Stromal cell of bone marrow (primary cell): ENCODE results near the gene KCNH1.

Source experiments
- DNase-seq: peaks from one replicate; pipeline ENCODE4 v3.0.0-alpha.2; 2012; ENCODE audit warnings: low read depth

The KCNH1 gene

GRCh38 chr1:210814382-210815123 lies 319.4 kb downstream of the KCNH1 start:
- DNase-seq = no peak

DNA sequence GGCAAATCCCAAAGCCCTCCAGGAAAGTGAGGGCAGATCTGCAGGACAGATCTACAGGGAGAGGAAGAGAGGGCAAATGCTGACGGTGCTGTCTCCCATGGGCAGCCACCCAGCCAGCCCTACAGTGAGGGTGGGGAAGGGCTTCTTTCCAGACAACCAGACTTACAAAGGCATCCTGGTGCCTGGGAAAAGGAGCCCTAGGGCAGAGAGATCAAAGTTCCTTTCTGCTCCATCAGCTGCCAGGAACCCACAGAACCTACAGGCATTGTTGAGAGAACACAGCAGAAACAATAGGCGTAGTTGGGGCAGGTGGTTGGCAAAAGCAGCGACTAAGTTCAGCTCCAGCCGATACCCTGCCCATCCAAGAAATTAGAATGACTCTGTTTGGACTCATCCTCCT lies 332.4 kb downstream of the KCNH1 start:
- DNase-seq = no peak

DNA sequence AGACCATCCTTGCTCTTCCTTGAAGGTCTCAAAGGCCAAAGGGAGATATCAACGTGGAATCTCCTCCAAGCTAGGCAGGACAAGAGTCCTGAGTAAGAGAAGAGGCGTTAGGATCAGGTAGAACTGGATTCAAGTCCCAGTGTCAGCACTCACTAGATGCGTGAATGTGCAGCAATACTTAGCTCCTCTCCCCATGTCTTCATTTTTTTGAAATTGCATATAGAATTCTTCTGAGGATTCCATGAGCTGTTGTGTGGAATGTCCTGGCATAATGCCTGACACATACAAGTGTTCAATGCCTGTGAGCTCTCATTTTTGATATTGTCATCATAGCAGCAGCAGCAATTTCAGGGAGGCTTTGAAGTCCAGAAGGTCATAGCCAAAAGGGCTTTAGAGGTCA lies 333.2 kb downstream of the KCNH1 start:
- DNase-seq = no peak

DNA sequence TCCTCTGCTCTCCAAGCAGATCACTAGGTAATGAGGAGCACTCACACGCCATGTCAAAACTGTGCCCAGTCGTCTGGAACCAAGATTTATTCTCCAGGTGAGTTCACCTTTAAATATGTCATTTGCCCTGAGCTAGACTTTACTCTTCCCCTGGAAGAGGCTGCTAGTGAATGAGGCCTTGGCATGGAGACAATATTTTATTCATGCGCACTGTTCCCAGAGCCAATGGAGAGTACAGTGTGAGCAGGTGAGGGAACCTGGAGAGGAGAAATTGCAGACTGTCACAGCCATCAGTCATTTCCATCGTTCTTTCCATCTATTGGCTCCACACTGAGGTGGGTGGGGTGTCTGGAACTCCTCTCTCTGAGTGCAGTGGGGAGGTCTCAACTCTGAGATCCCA lies 333.6 kb downstream of the KCNH1 start:
- no peak for DNase-seq

GRCh38 chr1:210797422-210797821 lies 336.5 kb downstream of the KCNH1 start:
- no peak for DNase-seq

GRCh38 chr1:210796421-210796820 lies 337.5 kb downstream of the KCNH1 start:
- no peak for DNase-seq

DNA sequence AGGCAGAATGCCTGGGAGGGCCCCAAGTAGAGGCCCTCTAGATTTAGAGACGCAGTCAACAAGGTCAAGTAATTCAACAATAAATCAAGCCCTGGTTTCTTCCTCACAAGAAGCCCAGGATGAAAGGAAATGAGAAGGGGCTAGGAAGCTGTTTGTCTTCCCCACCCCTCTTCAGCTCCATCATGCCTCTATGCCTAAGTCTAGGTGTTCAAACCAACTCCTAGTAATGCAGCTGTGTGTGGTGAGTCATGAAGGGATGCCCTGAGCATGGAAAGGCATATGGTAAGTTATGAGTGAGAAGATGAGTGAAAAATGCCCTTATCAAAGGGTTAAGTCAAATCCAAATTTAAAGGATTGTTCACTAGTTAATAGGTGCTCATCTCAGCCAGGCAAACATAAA lies 339.5 kb downstream of the KCNH1 start:
- DNase-seq = no peak

GRCh38 chr1:210792250-210793102 lies 341.5 kb downstream of the KCNH1 start:
- DNase-seq = peak; percentile 74

GRCh38 chr1:210790196-210790595 lies 343.8 kb downstream of the KCNH1 start:
- no peak for DNase-seq

GRCh38 chr1:210787800-210788199 lies 346.1 kb downstream of the KCNH1 start:
- no peak for DNase-seq

DNA sequence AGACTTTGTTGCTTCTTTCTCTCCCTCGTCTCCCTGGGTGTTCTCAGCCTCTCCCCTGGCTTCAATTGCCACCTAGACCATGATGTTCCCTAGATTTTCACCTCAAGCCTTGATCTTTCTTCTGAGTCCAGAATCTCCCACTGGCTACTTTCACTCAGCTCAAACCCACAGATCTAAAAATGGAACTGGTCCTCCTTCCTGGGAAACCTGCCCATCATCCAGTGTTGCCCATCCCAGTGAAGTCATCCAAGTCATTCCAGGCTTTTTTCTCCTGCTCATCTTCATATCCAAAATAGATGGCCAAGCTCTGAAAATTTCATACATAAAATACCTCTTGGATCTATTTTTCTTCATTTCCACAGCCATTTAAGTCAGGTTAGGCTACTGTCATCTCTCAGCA lies 347.4 kb downstream of the KCNH1 start:
- no peak for DNase-seq

- no peak for DNase-seq
Observed at GRCh38 chr1:210783925-210784324, 350.0 kb downstream of the KCNH1 start.

DNA sequence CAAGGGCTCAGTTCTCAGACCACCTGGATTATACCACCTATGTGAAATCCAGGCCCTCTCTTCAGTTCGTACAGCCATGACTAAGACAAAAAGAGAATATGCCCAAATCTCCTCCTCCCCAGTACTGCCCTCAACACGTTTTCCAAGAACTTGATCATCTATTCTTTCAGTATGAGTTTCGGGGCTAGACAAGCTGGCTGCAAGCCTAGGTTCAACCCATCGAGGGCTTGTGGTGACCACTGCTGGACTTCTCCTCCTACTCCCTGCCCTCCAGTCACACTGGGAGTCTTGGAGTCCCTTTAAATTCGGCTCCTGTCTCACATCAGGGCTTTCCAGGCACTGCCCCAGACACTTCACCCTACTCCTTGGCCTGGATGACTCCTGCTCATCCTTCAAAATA lies 352.3 kb downstream of the KCNH1 start:
- no peak for DNase-seq

DNA sequence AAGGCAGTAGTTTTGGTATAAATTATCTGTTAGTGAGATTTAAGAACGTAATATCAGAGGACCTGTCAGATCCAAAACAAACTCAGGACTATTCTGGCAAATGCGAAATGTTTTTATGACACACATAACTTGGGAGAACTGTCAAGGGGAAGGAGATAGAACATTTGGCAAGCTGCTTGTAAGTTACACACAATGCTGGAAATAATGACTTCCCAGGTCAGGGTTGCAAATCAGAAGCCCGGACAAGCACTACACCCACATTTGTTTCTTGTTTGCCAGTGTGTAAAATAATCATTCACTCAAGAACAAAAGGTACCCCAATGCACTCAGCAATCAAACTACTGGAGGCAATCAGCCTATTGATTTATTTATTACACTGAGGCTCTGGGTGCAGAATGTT lies 354.7 kb downstream of the KCNH1 start:
- DNase-seq = no peak

GRCh38 chr1:210777914-210778313 lies 356.0 kb downstream of the KCNH1 start:
- DNase-seq = no peak

GRCh38 chr1:210776712-210777111 lies 357.2 kb downstream of the KCNH1 start:
- no peak for DNase-seq

- DNase-seq = no peak
Observed at GRCh38 chr1:210775289-210775688, 358.7 kb downstream of the KCNH1 start.

DNA sequence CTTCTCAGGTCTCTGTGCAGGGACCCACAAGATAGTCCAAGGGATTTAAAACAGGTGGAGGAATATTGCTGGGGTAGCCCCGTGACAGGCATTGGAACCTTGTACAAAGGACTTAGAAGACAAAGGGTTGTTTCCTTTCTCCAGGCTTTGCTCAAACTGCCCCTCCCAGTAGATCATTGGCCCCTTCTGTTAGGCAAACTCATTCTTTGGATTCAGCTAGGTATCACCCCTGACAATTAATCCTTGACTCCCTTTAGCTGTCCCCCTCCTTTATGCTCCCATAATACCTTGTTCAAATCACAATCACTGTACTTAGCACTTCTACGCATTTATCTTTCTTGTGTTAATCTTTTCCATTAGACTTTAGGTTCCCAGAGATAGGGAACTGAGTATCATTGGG lies 360.5 kb downstream of the KCNH1 start:
- DNase-seq = no peak

- no peak for DNase-seq
Observed at GRCh38 chr1:210771131-210771530, 362.8 kb downstream of the KCNH1 start.

DNA sequence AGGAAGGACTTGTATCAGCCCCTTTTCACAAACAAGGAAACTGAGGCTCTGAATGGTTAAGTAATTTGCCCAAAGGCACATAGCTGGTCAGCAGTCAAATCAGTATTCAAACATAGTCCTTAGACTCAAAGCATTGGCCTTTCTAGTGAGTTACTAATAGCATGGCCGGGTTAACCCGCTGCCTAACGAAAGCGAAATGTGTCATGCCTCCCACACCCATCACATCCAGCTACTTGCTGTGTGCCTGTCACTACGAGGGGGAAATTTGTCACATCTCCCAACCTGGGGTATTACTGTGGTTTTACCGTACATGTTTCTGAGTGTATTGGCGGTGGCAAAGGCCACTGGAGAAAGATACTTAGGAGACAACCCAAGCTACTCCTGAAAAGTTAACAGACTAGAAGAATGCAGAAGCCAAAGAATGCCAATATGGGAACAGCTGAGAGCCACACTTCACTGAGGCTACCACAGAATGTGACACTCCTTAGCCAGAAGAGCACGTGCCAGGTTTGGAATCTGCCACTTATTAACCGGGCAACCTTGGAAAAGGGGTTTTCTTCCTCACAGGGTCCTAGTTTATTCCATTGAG lies 363.5 kb downstream of the KCNH1 start:
- DNase-seq = no peak

GRCh38 chr1:210769473-210769872 lies 364.5 kb downstream of the KCNH1 start:
- DNase-seq = no peak

GRCh38 chr1:210764536-210764935 lies 369.4 kb downstream of the KCNH1 start:
- DNase-seq = no peak

DNA sequence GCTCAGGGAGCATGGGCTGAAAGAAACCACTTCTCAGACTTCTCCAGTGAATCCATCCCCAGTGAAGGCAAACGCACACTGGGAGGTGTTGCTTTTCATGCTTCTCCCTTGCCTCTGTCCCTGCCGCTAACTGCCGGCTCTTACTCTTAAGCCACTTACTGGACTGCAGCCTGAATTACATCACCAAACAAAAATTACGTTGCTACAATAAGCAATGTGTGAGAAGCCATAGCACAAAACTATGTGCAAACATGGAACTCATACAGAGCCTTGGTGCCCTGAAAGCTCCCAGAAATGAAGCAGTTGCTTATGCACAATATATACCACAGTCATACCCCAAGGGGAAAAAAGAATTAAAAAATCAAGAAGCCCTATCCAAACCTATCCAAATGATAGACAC lies 375.2 kb downstream of the KCNH1 start:
- no peak for DNase-seq
